Measurements from ENCODE around the gene TMEM151B.

The TMEM151B gene

DNA sequence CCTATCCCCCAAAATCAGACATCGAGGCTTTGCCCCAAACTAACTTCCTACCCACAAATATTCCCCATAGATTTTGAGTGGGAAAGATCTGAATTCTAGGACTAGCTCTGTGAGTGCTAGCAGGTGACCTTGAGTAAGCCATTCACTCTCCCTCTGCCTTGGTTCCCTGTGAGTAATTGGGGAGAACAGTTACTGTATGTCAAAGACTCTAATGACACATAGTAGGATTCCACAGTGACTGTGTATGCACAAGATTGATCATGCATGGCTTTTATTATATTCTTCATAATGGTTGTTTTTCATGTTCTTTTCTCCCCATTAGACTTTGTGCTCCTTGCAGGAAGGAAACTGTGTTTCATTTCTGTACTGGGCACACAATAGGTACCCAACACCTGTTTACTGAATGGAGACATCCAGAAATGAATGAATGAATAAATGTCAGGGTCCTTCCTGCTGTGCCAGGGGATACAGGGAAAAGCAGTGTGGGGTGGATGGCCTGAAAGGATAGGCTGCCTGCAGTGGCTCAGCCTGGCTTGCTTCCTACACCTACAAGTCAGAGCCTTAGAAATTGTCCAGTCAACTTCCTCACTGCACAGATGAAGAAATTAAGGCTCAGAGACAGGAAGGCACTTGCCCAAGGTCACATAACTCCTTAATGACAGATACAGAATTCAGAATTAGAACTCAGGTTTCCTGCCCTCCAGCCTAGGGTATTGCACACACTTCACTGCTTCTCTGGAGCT, 901 bp upstream of the TMEM151B start:
- no peak overlapping the region for H3K27ac ChIP-seq
- no peak for TF ChIP-seq ZFX (IDR thresholded peaks at IDR 0.05)
- TF ChIP-seq, protein P1, sequence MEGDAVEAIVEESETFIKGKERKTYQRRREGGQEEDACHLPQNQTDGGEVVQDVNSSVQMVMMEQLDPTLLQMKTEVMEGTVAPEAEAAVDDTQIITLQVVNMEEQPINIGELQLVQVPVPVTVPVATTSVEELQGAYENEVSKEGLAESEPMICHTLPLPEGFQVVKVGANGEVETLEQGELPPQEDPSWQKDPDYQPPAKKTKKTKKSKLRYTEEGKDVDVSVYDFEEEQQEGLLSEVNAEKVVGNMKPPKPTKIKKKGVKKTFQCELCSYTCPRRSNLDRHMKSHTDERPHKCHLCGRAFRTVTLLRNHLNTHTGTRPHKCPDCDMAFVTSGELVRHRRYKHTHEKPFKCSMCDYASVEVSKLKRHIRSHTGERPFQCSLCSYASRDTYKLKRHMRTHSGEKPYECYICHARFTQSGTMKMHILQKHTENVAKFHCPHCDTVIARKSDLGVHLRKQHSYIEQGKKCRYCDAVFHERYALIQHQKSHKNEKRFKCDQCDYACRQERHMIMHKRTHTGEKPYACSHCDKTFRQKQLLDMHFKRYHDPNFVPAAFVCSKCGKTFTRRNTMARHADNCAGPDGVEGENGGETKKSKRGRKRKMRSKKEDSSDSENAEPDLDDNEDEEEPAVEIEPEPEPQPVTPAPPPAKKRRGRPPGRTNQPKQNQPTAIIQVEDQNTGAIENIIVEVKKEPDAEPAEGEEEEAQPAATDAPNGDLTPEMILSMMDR (conservative IDR thresholded peaks at IDR 0.05), result no peak

DNA sequence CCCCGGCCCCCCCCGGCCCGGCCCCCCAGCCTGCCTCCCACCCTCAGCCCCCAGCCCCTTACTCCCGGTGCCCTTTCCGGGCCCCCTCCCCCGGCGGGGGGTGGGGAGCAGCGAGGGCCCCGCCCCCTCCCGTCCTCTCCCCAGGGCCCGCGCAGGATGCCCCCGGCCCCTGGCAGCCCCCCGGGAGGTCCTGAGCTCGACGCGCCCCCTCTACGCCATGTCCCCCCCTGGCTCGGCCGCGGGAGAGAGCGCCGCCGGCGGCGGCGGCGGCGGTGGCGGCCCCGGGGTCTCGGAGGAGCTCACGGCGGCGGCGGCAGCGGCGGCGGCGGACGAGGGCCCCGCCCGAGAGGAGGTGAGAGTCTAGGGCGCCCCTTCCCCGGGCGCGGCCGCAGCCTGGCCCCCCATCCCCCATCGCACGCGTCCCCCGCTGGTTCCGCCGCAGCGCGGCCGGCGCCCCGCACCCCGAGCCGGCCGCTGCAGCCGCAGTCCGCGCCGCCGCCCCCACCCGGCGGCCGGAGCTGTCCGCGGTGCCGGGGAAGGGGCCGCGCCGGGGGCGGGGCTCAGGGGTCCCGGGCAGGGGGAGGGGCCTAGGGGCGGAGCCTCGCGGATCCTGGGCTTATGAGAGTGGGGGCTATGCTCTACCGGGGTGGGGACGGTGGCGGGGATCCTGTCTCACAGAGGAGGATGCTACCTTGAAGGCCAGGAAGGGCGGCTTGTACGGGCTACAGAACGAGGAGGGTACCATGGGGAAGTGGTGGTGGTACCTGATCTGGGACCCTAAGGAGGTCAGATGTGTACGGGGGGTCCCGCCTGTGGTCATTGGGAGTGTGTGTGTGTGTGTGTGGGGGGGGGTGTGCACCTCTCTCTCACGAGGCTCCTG, 516 bp downstream of the TMEM151B start:
- H3K27ac ChIP-seq, result no peak overlapping the region
- no peak for TF ChIP-seq ZFX (IDR thresholded peaks at IDR 0.05)
- TF ChIP-seq, protein P1 (conservative IDR thresholded peaks at IDR 0.05), result no peak

DNA sequence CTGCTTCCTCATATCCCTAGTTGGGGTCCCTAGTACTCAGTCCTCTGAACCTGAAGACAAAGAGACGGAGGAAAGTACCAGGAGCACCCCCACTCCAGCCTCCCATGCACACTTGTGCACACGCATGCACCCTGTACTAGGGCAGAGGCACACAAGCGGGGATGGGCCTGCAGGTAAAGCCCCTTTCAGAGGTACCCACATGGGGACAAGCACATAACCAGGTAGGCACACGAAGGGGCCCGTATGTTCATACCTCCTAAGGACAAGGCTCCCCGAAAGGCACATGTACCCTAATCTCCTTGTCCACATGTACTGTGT, 1.1 kb downstream of the TMEM151B start:
- no peak for TF ChIP-seq ZFX (IDR thresholded peaks at IDR 0.05)
- TF ChIP-seq, protein P1 (conservative IDR thresholded peaks at IDR 0.05), result no peak
- H3K27ac ChIP-seq, result no peak overlapping the region

DNA sequence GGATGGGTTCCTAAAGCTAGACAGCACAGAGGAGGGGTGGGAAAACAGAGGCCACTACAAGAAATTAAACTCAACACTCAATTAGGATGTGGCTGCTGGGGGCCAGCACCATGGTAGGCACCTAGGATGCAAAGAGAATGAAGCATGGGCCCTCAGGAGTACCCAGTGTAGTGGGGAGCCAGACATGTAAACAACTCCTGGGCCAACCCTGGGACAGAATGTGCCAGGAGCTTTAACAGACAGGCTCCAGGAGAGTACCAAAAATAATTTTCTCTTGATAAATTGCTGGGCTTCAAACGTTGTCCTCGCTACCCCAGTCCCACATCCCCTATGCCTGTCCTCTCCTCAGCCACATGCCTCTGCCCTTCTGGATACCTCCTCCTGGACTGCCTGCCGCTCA, 1.7 kb downstream of the TMEM151B start:
- no peak for TF ChIP-seq ZFX (IDR thresholded peaks at IDR 0.05)
- TF ChIP-seq, protein P1 (conservative IDR thresholded peaks at IDR 0.05), result no peak
- no peak overlapping the region for H3K27ac ChIP-seq

DNA sequence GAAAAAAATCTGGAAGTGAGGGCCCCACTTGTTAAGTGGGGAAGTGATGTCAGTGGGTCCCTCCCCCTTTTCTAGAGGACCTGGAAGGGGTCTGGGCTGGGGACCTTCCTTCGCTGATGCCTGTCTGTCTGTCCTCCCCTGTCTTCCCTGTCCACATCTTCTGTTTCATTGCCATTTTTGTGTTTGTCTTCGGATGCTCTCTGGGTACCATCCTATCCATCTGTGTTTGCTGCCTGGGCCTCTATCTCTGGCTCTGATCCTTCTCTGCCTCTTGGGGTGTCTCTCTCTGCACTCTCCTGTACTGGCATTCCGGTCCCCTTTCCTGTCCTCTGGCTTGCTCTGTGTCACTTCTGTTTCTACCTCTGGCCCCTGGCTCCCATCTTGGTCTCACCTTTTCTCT, 2.3 kb downstream of the TMEM151B start:
- no peak overlapping the region for H3K27ac ChIP-seq
- TF ChIP-seq, protein P1 (conservative IDR thresholded peaks at IDR 0.05), result no peak
- no peak for TF ChIP-seq ZFX (IDR thresholded peaks at IDR 0.05)

DNA sequence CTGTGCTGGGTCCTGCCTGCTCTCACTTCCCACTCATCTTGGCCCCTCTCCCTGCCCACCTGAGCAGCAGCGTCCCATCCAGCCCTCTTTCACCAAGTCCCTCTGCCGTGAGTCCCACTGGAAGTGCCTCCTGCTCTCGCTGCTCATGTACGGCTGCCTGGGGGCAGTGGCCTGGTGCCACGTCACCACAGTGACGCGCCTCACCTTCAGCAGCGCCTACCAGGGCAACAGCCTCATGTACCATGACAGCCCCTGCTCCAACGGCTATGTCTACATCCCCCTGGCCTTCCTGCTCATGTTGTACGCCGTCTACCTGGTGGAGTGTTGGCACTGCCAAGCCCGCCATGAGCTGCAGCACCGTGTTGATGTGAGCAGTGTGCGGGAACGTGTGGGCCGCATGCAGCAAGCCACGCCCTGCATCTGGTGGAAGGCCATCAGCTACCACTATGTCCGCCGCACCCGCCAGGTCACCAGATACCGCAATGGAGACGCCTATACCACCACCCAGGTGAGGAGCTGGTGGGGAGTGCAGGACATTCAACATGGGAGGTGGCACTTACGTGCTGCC, 2.8 kb downstream of the TMEM151B start:
- TF ChIP-seq ZFX (IDR thresholded peaks at IDR 0.05), result no peak
- TF ChIP-seq, protein P1 (conservative IDR thresholded peaks at IDR 0.05), result no peak
- H3K27ac ChIP-seq, result no peak overlapping the region

DNA sequence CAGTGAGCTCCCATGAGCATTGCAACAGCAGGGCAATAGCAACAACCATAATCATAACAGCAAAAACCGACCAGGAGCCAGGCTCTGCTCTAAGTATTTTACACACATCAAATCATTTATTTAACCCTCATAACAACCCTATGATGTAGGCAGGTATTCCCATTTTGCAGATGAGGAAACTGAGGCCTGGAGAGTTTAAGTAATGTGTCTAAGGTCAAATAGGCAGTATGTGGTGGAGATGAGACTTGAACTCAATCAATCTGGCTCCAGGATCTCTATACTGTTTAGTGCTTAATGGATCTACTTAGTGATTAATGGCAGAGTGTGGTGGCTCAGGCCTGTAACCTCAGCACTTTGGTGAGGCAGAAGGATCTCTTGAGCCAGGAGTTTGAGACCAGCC, 3.4 kb downstream of the TMEM151B start:
- no peak for TF ChIP-seq ZFX (IDR thresholded peaks at IDR 0.05)
- TF ChIP-seq, protein P1 (conservative IDR thresholded peaks at IDR 0.05), result no peak
- no peak overlapping the region for H3K27ac ChIP-seq
